GM18520 (cell line): Measurements from ENCODE around the gene CNTD1.
"Not testable (repeated sequence)": the region's sequence is repeated elsewhere in the genome, so short reads cannot be mapped to it uniquely, and the experiment has no call there.

ENCODE experiments used
- ATAC-seq: cut with Tn5 transposase; IDR thresholded peaks from one replicate; pipeline ENCODE4 v1.9.1; 2021; ENCODE audit not compliant: unreplicated experiment

CNTD1 gene, protein sequence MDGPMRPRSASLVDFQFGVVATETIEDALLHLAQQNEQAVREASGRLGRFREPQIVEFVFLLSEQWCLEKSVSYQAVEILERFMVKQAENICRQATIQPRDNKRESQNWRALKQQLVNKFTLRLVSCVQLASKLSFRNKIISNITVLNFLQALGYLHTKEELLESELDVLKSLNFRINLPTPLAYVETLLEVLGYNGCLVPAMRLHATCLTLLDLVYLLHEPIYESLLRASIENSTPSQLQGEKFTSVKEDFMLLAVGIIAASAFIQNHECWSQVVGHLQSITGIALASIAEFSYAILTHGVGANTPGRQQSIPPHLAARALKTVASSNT

GRCh38 chr17:42798383-42799380, at the start of gene CNTD1, which contains the start of gene COA3:
CNTD1 (plus strand) TSS chr17:42798861; CDS start chr17:42799068, 207 bp downstream.
COA3 (minus strand) TSS chr17:42798704; CDS start chr17:42798681, 23 bp downstream.
- no peak for ATAC-seq

DNA sequence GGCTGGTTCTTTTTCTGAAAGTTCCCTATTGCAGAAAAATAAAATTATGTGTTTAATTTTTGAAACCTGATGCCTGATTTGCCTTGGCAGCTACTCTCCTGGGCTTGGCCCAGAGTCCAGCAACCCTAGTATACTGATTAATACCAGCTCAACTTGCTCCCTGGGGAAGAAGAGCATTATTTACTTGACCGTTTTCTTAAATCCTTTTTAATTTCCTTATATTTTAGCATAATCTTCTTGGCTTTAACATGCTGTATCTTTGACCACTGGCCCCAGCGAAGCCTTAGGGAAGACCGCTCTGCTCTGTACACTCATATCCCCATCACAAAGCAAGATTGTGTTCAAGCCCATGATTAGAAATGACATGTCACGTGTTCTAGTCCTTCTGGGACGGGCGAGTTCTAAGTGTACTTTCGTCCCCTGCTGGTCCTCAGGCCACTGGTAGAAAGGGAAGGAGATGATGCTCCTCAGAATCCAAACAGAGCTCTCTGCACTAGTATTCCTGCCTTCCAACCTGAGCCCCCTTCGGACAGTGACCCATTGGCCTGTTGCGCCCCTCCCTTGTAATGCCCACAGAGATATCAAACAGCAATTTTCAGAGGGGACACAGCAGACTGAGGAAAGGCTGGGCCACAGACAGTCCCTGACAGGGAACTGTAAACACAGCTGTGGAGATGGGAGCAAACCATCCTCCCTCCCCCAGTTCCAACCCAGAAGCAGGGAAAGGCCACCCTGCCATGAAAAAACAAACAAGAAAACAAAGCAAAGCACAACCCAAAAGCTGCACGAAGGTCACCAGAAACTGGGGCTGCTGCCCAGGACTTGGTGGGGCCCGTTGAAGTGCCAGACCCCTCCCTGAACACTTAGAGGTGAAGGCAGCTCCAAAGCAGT, 49.5 kb upstream of the CNTD1 start:
- ATAC-seq = no peak

DNA sequence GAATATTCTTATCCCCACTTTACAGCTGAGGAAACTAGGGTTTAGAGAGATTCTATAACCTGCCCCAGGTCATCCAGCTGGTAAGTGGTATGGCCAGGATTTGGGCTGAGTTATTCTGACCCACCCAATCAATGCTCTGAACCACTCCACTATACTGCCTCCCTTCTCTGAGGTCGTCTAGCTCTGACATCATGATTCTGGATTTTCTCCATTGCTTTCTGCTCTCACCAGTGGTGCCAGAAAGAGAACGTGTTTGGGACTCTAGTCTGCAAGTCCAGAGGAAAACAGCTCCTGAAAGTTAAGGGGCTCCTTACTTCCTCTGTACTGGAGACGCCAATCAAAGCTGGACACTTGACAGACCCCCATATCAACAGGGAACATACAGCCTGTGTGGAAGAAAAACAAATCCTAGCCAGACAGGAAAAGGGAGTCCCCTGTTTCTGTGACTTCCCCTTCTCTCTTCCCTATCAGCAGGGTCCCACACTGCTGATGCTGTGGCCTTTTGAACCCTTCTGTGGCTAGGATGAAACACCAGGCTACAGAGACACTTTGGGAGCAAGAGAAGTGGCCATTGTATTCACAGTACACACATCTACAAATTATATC, 47.8 kb upstream of the CNTD1 start:
- no peak for ATAC-seq

DNA sequence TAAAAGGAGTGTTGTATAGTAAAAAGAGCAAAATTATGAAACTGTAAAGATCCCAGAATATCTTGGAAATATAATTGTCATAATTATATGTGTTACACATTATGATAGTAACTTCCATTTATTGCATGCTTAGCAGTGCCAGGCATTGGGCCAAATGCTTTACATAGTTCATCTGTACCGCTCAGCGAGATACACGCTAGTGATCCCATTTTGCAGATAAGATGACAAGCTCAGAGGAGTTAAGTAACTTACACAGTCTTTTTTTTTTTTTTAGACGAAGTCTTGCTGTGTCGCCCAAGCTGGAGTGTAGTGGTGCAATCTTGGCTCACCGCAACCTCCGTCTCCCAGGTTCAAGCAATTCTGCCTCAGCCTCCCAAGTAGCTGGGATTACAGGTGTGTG, 47.0 kb upstream of the CNTD1 start:
- no peak for ATAC-seq

DNA sequence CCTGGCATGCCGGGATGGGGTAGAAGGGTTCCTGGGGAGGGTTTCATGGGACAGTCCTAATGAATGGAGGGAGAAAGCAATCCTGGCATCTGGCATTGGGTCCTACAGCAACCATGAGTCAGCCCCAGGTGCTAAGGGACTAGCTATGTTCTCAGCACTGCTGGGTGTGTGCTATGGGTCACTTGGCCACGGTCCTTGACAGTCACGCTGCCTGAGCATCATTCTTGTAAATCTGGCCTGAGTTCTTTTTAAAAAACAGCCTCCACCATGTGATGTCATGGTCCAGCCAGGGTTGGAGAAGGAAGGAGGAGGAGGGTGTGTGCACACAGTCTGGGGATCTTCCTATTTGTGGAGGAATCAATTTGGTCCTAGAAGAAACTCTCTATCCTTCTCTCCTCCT, 43.9 kb upstream of the CNTD1 start:
- ATAC-seq = no peak

- no peak for ATAC-seq
Observed at GRCh38 chr17:42759982-42760651, 38.5 kb upstream of the CNTD1 start.

GRCh38 chr17:42760652-42761581, 37.7 kb upstream of the CNTD1 start, which contains the start of gene RAMP2:
RAMP2 (plus strand) TSS chr17:42761227; CDS start chr17:42761262, 35 bp downstream.
- no peak for ATAC-seq

GRCh38 chr17:42761638-42762037, 37.0 kb upstream of the CNTD1 start:
- ATAC-seq = no peak

DNA sequence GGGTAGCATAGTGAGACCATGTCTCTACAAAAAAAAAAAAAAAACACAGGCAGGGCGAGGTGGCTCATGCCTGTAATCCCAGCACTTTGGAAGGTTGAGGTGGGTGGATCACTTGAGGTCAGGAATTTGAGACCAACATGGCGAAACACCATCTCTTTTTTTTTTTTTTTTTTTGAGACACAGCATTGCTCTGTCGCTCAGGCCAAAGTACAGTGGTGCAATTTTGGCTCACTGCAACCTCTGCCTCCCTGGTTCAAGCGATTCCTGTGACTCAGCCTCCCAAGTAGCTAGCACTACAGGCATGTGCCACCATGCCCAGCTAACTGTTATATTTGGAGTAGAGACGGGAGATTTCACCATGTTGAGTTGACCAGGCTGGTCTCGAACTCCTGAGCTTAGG, 32.5 kb upstream of the CNTD1 start:
- no peak for ATAC-seq

GRCh38 chr17:42767512-42767911, 31.1 kb upstream of the CNTD1 start:
- ATAC-seq = no peak

DNA sequence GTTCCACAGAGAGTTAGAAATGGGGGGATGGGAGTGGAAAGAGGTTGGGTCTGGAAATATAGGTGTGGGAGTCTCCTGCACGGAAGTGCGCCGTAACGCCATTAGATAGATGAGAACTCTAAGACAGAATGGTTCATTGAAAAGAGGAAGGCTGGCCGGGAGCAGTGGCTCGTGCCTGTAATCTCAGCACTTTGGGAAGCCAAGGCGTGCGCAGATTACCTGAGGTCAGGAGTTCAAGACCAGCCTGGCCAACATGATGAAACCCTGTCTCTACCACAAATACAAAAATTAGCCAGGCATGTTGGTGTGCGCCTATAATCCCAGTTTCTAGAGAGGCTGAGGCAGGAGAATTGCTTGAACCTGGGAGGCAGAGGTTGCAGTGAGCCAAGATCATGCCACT, 30.7 kb upstream of the CNTD1 start:
- ATAC-seq = not testable (repeated sequence)

DNA sequence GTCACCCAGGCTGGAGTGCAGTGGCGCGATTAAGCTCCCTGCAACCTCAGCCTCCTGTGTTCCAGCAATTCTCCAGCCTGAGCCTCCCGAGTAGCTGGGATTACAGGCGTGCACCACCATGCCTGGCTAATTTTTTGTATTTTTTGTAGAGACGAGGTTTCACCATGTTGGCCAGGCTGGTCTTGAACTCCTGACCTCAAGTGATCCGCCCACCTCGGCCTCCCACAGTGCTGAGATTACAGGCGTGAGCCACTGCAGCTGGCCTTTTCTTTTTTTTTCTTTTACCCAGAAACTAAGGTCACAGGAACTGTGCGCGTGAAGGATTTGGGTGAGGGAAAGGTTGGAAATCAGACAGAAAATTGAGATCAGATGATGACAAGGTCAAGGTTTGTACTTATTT, 28.7 kb upstream of the CNTD1 start:
- not testable (repeated sequence) for ATAC-seq

GRCh38 chr17:42772945-42773289, 25.7 kb upstream of the CNTD1 start:
- no peak for ATAC-seq

DNA sequence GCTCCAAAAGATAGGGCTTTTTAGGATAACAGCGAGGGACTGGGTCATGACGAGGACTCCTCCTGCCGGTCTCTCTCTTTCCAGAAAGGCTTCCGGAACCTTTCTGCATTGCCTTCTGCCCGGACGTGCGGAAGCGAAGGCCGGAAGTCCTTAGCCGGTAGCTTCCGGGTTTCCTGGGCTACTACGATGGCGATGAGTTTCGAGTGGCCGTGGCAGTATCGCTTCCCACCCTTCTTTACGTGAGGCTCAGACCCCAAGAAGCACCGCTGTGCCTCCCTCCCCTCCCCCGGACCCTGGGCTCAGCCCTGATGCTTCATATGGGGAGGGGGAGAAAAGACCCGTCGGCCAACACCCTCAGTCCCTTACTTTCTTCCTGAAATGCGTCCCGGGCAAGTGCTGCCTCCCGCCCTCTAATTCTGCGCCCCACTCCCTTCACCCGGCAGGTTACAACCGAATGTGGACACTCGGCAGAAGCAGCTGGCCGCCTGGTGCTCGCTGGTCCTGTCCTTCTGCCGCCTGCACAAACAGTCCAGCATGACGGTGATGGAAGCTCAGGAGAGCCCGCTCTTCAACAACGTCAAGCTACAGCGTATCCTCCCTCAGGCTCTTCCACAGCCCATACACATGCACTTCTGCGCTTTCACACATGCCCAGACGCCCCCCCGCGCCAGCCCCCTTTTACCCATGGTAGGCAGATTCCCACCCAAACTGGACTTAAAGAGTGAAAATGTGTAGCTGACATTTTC, 25.2 kb upstream of the CNTD1 start, which contains the start of gene VPS25:
VPS25 (plus strand) TSS at position 160 of the 746 bp plus-strand sequence; CDS start at position 187, 27 bp downstream.
- ATAC-seq = peak; percentile 41

DNA sequence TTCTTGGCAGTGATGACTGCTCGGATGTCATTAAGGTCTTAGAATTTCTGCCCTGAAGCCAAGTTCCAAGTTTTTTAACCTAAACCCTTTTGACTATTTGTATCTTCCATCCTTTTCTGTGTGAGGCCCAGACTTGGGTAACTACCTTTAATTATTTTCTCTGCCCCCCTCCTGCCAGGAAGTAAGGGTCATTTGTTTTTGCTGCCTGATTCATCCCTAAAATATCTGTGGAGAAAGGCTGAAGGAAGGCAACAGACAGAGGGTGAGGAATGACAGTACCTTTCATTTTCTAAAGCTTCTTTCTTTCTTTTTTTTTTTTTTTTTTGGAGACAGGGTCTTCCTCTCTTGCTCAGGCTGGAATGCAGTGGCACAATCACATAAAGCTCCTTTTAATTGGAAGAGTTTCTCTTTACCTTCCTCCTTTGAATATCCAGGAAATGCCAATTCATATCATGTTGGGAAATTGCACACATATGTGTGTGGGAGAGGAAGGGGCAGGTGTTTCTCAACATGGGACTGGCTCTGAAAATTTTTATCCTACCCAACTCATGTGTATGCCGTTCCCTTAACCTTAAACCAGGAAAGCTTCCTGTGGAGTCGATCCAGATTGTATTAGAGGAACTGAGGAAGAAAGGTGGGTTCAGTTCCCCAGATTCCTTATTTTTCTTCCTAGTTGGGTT, 24.5 kb upstream of the CNTD1 start:
- no peak for ATAC-seq

DNA sequence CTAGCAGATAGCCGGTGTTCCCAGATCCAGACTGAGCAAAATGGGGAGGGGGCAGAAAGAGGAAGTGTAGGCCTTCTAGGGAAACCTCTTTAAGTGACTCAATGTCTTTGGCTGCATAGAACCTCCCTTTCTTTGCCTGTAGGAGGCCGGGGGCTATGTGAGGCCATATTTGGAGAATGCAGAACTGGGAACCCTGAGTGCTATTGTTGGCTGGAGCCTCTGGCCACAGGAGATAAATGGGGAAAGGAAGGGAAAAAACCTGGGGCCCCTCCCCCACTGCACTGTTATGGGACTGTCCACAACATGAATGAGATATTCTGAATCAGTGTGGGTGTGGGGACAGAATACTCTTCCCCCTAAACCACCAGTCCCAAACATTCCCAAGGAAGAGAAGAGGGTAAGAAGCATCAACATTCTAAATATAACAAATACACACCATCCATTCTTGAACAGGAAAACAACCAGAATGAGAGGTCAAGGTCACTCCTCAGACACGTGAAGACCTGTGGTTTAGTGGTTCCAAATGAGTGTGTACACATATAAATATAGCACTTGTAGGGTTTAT, 23.0 kb upstream of the CNTD1 start:
- ATAC-seq = no peak

- no peak for ATAC-seq
Observed at GRCh38 chr17:42778570-42778969, 20.1 kb upstream of the CNTD1 start.
